PFSK-1 (cell line): ENCODE results near the gene TLCD5.

Experiments
- FOXP2 ChIP-seq: optimal IDR thresholded peaks from 2 replicates; pipeline ENCODE3; 2011; ENCODE audit warnings: borderline replicate concordance, control low read depth, inconsistent platforms; ENCODE audit not compliant: insufficient read depth; ENCODE audit errors: extremely low read length, extremely low read depth
- POLR2AphosphoS5 ChIP-seq: IDR thresholded peaks from 2 replicates; pipeline ENCODE4 v1.6.1; 2012; ENCODE audit warnings: low read depth, mild to moderate bottlenecking, control low read depth, low read length, moderate library complexity
- SIN3A ChIP-seq: IDR thresholded peaks from 2 replicates; pipeline ENCODE4 v1.6.1; 2012; ENCODE audit warnings: mild to moderate bottlenecking, low read length, moderate library complexity, borderline replicate concordance; ENCODE audit not compliant: insufficient read depth
- TAF1 ChIP-seq: IDR thresholded peaks from 2 replicates; pipeline ENCODE4 v1.6.1; 2012; ENCODE audit warnings: low read length, control low read depth, borderline replicate concordance; ENCODE audit not compliant: insufficient read depth
- TF ChIP-seq, protein P1 (sequence below), 2 experiments: IDR thresholded peaks; 2 replicates each; pipeline versions ENCODE4 v1.6.1 to v1.8.0; 2011 to 2012; ENCODE audit warnings: low read depth in 2 of 2, low read length in 2 of 2, control low read depth in 1 of 2, inconsistent platforms in 1 of 2, mild to moderate bottlenecking in 1 of 2, moderate library complexity in 1 of 2; ENCODE audit not compliant: insufficient read depth in 1 of 2

Gene TLCD5

DNA sequence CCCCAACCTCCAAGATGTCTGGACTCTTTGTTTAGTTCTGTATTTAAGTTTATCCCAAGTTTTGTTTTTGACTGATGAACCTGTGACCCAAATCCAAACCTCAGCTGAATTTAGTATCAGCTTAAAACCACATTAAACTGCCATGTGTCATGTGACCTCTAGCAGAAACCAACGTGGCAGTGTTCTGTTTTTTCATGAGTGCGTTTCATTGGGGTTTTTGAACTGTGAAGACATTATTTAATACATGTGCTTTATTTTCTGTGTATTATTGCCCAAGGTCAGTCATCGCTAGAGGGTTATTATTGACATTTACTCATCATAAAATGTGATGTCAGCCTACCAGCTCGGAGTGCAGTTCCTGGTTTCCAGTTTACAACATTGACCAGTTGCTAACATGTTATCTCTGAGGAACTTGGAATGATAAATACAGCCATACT is 1.8 kb downstream of the TLCD5 start:
- TF ChIP-seq POLR2AphosphoS5 (no peak), FOXP2 (no peak), TAF1 (no peak), SIN3A (no peak)
- TF ChIP-seq, protein P1, sequence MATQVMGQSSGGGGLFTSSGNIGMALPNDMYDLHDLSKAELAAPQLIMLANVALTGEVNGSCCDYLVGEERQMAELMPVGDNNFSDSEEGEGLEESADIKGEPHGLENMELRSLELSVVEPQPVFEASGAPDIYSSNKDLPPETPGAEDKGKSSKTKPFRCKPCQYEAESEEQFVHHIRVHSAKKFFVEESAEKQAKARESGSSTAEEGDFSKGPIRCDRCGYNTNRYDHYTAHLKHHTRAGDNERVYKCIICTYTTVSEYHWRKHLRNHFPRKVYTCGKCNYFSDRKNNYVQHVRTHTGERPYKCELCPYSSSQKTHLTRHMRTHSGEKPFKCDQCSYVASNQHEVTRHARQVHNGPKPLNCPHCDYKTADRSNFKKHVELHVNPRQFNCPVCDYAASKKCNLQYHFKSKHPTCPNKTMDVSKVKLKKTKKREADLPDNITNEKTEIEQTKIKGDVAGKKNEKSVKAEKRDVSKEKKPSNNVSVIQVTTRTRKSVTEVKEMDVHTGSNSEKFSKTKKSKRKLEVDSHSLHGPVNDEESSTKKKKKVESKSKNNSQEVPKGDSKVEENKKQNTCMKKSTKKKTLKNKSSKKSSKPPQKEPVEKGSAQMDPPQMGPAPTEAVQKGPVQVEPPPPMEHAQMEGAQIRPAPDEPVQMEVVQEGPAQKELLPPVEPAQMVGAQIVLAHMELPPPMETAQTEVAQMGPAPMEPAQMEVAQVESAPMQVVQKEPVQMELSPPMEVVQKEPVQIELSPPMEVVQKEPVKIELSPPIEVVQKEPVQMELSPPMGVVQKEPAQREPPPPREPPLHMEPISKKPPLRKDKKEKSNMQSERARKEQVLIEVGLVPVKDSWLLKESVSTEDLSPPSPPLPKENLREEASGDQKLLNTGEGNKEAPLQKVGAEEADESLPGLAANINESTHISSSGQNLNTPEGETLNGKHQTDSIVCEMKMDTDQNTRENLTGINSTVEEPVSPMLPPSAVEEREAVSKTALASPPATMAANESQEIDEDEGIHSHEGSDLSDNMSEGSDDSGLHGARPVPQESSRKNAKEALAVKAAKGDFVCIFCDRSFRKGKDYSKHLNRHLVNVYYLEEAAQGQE (IDR thresholded peaks at IDR 0.05; ENCODE audit: insufficient read depth in 1 of 2, low read depth in 2 of 2, low read length in 2 of 2) = no peak

DNA sequence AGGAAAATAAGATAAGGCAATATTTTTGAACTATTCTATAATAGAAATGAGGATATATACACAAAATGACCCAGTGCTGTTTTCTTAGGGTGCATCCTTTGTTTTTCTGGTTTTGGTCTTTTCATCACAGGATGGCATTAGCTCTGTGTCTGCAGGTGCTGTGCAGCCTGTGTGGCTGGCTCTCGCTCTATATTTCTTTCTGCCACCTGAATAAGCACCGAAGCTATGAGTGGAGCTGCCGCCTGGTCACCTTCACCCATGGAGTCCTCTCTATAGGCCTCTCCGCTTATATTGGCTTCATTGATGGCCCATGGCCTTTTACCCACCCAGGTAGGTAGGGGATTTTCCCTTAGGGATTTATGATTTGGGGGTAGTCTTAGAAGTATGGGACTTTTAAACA is 2.2 kb downstream of the TLCD5 start:
- TF ChIP-seq SIN3A (no peak), TAF1 (no peak), POLR2AphosphoS5 (no peak), FOXP2 (no peak)
- TF ChIP-seq, protein P1 (IDR thresholded peaks at IDR 0.05; ENCODE audit: insufficient read depth in 1 of 2, low read depth in 2 of 2, low read length in 2 of 2) = no peak

DNA sequence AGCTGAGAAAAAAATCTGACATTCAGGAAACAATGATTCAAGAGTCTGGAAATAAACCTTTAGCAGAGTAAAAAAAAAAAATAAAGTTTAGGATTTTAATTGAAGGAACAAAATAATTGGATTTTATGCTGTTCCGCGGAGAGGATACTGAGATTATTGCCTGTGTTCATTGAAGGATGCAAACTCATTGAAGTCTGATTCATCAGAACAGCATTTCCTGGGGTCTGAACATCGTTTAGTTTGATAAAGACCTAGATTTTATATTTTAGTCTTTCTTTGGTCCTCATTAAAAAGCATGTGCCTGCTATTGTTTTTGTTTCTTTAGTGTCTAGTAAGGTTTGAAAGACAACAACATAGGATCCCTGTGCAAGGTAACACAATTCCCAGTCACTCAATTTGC is 4.5 kb downstream of the TLCD5 start:
- TF ChIP-seq, protein P1 (IDR thresholded peaks at IDR 0.05; ENCODE audit: insufficient read depth in 1 of 2, low read depth in 2 of 2, low read length in 2 of 2) = no peak
- TF ChIP-seq TAF1 = no peak
- TF ChIP-seq SIN3A = no peak
- TF ChIP-seq FOXP2 = no peak
- no peak for TF ChIP-seq POLR2AphosphoS5

DNA sequence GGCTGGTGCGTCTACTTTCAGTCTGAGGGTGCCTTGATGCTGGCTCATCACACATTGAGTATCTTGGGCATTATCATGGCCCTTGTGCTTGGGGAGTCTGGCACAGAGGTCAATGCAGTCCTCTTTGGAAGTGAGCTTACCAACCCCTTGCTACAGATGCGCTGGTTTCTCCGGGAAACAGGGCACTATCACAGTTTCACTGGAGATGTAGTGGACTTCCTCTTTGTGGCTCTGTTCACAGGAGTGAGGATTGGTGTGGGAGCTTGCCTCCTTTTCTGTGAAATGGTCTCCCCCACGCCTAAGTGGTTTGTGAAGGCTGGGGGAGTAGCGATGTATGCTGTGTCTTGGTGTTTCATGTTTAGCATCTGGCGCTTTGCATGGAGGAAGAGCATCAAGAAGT is 4.9 kb downstream of the TLCD5 start:
- TF ChIP-seq POLR2AphosphoS5 = no peak
- no peak for TF ChIP-seq SIN3A
- TF ChIP-seq FOXP2 = no peak
- no peak for TF ChIP-seq TAF1
- TF ChIP-seq, protein P1 (IDR thresholded peaks at IDR 0.05; ENCODE audit: insufficient read depth in 1 of 2, low read depth in 2 of 2, low read length in 2 of 2) = no peak

DNA sequence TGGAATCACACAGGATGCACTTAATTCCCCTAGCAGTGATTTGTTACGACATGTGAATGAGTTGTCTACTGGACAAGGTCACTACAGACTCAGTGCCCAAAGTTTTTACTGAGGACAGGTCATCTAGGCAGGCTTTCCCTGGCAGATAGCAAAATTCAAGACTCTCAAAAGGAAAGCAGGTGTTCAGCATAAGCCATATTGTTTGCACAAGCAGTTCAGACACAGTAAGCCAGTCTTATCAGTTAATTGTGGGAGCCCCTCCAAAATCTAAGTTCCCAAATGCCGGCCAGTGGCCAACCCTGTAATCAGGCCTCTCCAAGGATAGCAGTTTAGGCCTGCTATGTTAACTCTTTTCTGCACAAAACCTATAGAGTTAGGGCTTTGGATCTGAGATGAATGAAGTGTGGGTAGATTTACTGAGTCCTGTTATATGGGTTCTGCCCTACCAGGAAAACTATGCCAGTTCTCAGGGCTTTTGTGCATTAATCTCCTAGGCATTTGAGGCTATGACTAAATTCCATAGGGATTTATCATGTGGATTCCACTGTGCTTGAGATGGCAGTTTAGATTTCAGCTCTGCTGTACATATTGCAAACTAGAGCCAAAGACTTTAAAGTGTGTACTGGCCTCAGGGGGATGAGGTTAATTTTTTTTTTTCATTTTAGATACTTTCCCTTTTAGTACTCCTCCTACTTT is 6.3 kb downstream of the TLCD5 start:
- TF ChIP-seq SIN3A (no peak), FOXP2 (no peak)
